D721Med (cell line): ENCODE measurements around the gene KDM4C.
"Not testable (repeated sequence)": the region's sequence is repeated elsewhere in the genome, so short reads cannot be mapped to it uniquely, and the experiment has no call there.

Experiments
- DNase-seq: peaks from one replicate; pipeline ENCODE4 v3.0.0; 2011; ENCODE audit warnings: low spot score; ENCODE audit not compliant: insufficient read length
- FAIRE-seq: peaks from 2 replicates; lab custom pipeline; 2011; peaks lifted over from hg19 to GRCh38; lab: Jason Lieb, UNC
- TF ChIP-seq, protein P1 (sequence below): IDR thresholded peaks from 2 replicates; pipeline ENCODE4 v1.5.1; 2012; ENCODE audit warnings: mild to moderate bottlenecking, control low read depth; ENCODE audit not compliant: insufficient read depth; ENCODE audit errors: missing control alignments

KDM4C gene

GRCh38 chr9:6787793-6788161 lies 30.0 kb downstream of the KDM4C start:
- FAIRE-seq (no peak), DNase-seq (no peak)
- TF ChIP-seq, protein P1, sequence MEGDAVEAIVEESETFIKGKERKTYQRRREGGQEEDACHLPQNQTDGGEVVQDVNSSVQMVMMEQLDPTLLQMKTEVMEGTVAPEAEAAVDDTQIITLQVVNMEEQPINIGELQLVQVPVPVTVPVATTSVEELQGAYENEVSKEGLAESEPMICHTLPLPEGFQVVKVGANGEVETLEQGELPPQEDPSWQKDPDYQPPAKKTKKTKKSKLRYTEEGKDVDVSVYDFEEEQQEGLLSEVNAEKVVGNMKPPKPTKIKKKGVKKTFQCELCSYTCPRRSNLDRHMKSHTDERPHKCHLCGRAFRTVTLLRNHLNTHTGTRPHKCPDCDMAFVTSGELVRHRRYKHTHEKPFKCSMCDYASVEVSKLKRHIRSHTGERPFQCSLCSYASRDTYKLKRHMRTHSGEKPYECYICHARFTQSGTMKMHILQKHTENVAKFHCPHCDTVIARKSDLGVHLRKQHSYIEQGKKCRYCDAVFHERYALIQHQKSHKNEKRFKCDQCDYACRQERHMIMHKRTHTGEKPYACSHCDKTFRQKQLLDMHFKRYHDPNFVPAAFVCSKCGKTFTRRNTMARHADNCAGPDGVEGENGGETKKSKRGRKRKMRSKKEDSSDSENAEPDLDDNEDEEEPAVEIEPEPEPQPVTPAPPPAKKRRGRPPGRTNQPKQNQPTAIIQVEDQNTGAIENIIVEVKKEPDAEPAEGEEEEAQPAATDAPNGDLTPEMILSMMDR: no peak

DNA sequence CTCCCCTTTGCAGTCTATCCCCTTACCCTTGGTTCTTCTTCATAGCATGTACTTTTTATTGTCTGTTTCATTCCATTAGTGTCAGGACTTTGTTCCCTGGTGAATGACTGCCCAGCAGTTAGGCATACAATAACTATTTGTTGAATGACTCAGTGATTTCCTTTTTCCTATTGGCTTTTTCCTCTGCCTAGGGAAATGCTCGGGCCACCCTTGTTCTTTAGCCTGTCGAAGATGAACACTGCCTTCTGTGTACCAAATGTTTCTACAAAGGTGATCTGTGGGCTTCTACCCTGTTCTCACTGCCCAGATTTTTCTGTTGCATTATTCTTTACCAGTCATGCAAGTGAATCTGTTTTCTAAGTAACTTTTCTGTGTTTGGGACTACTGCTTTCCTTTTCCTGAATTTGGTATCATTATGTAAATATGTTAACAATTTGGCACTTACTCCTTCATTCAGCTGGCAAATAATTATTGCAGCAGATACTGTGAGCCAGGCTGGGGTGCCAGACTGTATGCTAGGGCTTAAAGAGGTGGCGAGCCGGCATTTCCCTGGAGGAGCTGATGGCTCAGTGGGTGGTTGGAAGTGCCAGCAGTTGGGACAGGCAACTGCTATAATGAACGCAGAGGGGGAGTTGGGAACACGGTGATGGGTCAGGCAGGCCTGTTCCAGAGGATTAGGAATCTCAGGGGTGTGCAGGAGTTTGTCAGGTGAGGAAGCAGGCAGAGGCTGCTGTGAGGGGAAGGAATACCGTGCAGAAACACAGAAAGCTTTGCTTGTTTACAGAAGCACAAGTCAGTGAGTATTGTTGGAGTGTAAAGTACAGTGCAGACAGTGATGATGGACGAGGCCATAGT lies 30.6 kb downstream of the KDM4C start:
- no peak for DNase-seq
- no peak for FAIRE-seq

GRCh38 chr9:6789017-6789338 lies 31.2 kb downstream of the KDM4C start:
- not testable (repeated sequence) for DNase-seq, FAIRE-seq

More for the DNA sequence above, 30.6 kb downstream of the KDM4C start:
- TF ChIP-seq, protein P1: no peak

DNA sequence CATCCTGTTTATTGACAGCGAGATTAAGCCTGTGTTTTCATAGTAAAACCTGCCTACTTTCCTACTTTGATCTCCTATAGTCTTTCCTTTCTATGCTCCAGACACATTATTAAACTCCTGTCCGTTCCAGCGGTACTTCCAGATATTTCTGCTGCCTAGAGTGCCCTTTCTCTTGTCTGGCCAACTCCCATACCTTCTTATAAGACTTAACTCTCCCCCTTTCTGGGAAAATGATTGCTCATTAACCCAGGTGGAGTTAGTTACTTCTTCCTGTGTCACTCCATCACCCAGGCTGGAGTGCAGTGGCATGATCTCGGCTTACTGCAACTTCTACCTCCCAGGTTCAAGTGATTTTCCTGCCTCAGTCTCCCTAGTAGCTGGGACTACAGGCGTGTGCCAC lies 33.1 kb downstream of the KDM4C start:
- no peak for FAIRE-seq
- TF ChIP-seq, protein P1: no peak
- no peak for DNase-seq

DNA sequence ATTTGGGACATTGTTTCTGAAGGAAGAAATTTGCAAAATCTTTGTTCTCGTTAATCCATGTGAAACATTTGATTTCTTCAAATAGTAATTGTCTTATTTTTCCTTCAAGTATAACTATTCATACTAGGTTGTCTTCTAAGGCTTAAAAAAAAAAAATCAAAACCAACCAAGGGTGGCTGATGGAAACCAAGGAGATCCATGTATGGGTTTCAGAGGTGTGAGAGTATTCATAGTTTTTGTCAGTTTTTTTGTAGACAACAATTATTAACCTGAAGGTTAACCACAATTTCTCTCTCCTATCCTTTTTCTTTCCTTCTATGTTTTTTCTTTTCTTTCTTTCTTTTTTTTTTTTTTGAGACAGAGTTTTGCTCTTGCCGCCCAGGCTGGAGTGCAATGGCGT lies 35.4 kb downstream of the KDM4C start:
- TF ChIP-seq, protein P1: no peak
- FAIRE-seq (no peak), DNase-seq (no peak)

DNA sequence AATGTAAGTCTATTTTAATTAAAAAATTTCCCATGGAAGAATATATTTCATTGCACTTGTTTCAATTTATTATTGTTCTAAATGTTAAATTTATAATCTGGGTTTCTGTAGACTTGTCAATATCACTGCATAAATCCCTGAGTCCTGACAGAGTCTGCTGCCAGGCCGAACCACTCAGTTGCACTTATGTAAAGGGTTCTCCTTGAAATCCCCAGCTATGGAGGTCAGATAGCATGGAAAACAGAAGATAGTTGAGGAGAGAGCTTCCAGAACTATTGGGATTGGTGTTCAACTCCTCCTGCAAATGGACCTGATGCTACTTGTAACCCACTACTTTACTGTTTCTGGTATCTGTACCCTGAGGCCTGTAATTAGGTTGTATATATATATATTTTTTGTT lies 37.2 kb downstream of the KDM4C start:
- DNase-seq (no peak), FAIRE-seq (no peak)
- TF ChIP-seq, protein P1: no peak

DNA sequence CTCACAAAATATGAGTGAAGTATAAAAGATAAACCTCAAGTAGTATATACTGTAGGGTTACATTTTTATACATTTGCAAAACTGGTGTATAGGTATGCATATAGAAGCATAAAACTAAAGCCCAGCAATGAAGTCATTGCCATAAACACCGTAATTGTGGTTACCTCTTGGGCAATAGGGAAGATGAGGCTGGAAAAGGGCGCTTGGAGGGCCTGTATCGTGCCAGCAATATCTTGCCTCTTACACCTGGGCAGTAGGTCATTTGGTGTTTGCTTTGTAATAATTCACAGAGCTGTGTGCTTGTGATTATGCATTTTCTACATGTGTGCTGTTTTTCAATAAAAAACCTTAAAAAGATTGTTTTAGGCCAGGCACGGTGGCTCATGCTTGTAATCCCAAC lies 45.2 kb downstream of the KDM4C start:
- no peak for FAIRE-seq
- TF ChIP-seq, protein P1: no peak
- no peak for DNase-seq
